Fibroblast of lung (primary cell): ENCODE data around the gene BCL2L14. TPM values are rescaled to one million over a fixed set of nuclear protein-coding genes. Genes with fewer than 3 reads are reported as not detected.

Source experiments
- DNase-seq, 2 donors: peaks; one replicate each; pipeline versions ENCODE4 v3.0.0 to v3.0.0-alpha.2; 2010; ENCODE audit warnings: low read depth in 2 of 2
- H2AFZ ChIP-seq: 2 replicates; pipeline ENCODE4 v1.5.1; 2012; ENCODE audit warnings: low read length, control low read depth, inconsistent platforms
- H3K27ac ChIP-seq: 2 replicates; pipeline ENCODE4 v1.5.1; 2011; ENCODE audit warnings: low read length, control low read depth; ENCODE audit not compliant: insufficient read depth
- H3K27me3 ChIP-seq: 2 replicates; pipeline ENCODE4 v1.5.1; 2011; ENCODE audit warnings: mild to moderate bottlenecking, low read length; ENCODE audit not compliant: control insufficient read depth, insufficient read depth
- H3K36me3 ChIP-seq: 2 replicates; pipeline ENCODE4 v1.5.1; 2011; ENCODE audit warnings: low read length; ENCODE audit not compliant: control insufficient read depth, insufficient read depth
- H3K4me1 ChIP-seq: 2 replicates; pipeline ENCODE4 v1.5.1; 2011; ENCODE audit warnings: low read length; ENCODE audit not compliant: control insufficient read depth, insufficient read depth; ENCODE audit errors: extremely low read depth
- H3K4me2 ChIP-seq: 2 replicates; pipeline ENCODE4 v1.5.1; 2011; ENCODE audit warnings: low read length, control low read depth; ENCODE audit not compliant: insufficient read depth; ENCODE audit errors: extremely low read depth
- H3K4me3 ChIP-seq, 4 experiments: fragments of 200-600 bp in 1 of 4; sonication (generic) in 1 of 4; replicated peaks in 1 of 4; 2 replicates each; pipeline ENCODE4 v1.5.1; 2011 to 2016; ENCODE audit warnings: low read length in 4 of 4, low read depth in 3 of 4, mild to moderate bottlenecking in 3 of 4, control low read depth in 2 of 4, inconsistent platforms in 1 of 4, mixed read lengths in 1 of 4; ENCODE audit not compliant: insufficient read depth in 1 of 4; ENCODE audit errors: control extremely low read depth in 1 of 4
- H3K79me2 ChIP-seq: 2 replicates; pipeline ENCODE4 v1.5.1; 2012; ENCODE audit warnings: mild to moderate bottlenecking, low read length, inconsistent platforms; ENCODE audit not compliant: control insufficient read depth, insufficient read depth
- H3K9ac ChIP-seq: 2 replicates; pipeline ENCODE4 v1.5.1; 2011; ENCODE audit warnings: mild to moderate bottlenecking, low read length, control low read depth; ENCODE audit not compliant: insufficient read depth
- H3K9me3 ChIP-seq: 2 replicates; pipeline ENCODE4 v1.5.1; 2012; ENCODE audit warnings: low read depth, low read length; ENCODE audit not compliant: control insufficient read depth, insufficient read depth
- H4K20me1 ChIP-seq: 2 replicates; pipeline ENCODE4 v1.5.1; 2011; ENCODE audit warnings: low read length; ENCODE audit not compliant: control insufficient read depth, insufficient read depth; ENCODE audit errors: extremely low read depth
- CTCF ChIP-seq, 2 donors: IDR thresholded peaks in 1 of 2; conservative IDR thresholded peaks in 1 of 2; 1 replicate in 1 of 2; 2 replicates in 1 of 2; pipeline ENCODE4 v1.5.1; 2011 to 2012; ENCODE audit warnings: low read length in 2 of 2, control low read depth in 1 of 2, inconsistent platforms in 1 of 2, low read depth in 1 of 2, mild to moderate bottlenecking in 1 of 2
- EZH2 ChIP-seq: IDR thresholded peaks from 2 replicates; pipeline ENCODE4 v1.5.1; 2012; ENCODE audit warnings: low read length, control low read depth, mild to moderate bottlenecking; ENCODE audit errors: missing control alignments
- polyA plus RNA-seq, 2 donors: library from polyadenylated mRNA; depleted of rRNA in 1 of 2; stranded (reverse) in 1 of 2; unstranded in 1 of 2; fragments of >200 nt; gene quantifications; 2 replicates each; pipeline ENCODE4 v1.2.1, GENCODE V29; 2011 to 2012; ENCODE audit warnings: missing spikeins in 1 of 2
- total RNA-seq: library from RNA; depleted of rRNA; stranded (reverse); fragments of >200 nt; gene quantifications from 2 replicates; pipeline ENCODE4 v1.2.1, GENCODE V29; 2014

BCL2L14 gene
- total and polyA plus RNA-seq, 2 donors (not counting 1 experiment from before 2014, with no cell fraction given) = not detected

GRCh38 chr12:12087693-12088034 is 16.9 kb downstream of the BCL2L14 start:
- no peaks in the 10 kb centered on the region for H3K79me2 ChIP-seq
- no peak for DNase-seq
- H3K4me1 ChIP-seq = peaks cover 3% of the 10 kb centered on the region
- H4K20me1 ChIP-seq = no peaks in the 10 kb centered on the region
- TF ChIP-seq EZH2 (no peak), CTCF (conservative IDR thresholded peaks at IDR 0.05 in 1 of 2, IDR thresholded peaks at IDR 0.05 in 1 of 2; ENCODE audit: low read depth in 1 of 2, low read length in 2 of 2) (no peak)
- H3K27ac ChIP-seq = no peak overlapping the region
- no peaks in the 10 kb centered on the region for H3K27me3 ChIP-seq
- no peak overlapping the region for H3K4me2 ChIP-seq
- no peaks in the 10 kb centered on the region for H3K36me3 ChIP-seq
- no peak overlapping the region for H3K9ac ChIP-seq
- H3K4me3 ChIP-seq = no peak overlapping the region
- no peak overlapping the region for H2AFZ ChIP-seq
- no peaks in the 10 kb centered on the region for H3K9me3 ChIP-seq

- Histone ChIP-seq H3K4me2 (no peak overlapping the region), H2AFZ (no peak overlapping the region), H3K27ac (no peak overlapping the region), H3K27me3 (no peaks in the 10 kb centered on the region), H3K9me3 (no peaks in the 10 kb centered on the region), H3K79me2 (no peaks in the 10 kb centered on the region), H3K4me1 (peaks cover 3% of the 10 kb centered on the region), H4K20me1 (no peaks in the 10 kb centered on the region), H3K36me3 (no peaks in the 10 kb centered on the region), H3K9ac (no peak overlapping the region), H3K4me3 (no peak overlapping the region)
- TF ChIP-seq CTCF (conservative IDR thresholded peaks at IDR 0.05 in 1 of 2, IDR thresholded peaks at IDR 0.05 in 1 of 2; ENCODE audit: low read depth in 1 of 2, low read length in 2 of 2) (no peak), EZH2 (no peak)
- DNase-seq = no peak
Observed at GRCh38 chr12:12088147-12088546, 17.4 kb downstream of the BCL2L14 start.

GRCh38 chr12:12088761-12089160 is 18.0 kb downstream of the BCL2L14 start:
- no peaks in the 10 kb centered on the region for H3K79me2 ChIP-seq
- DNase-seq = no peak
- H3K4me1 ChIP-seq = peaks cover 3% of the 10 kb centered on the region
- H3K36me3 ChIP-seq = no peaks in the 10 kb centered on the region
- no peak overlapping the region for H3K4me2 ChIP-seq
- H3K27ac ChIP-seq = no peak overlapping the region
- H3K4me3 ChIP-seq = no peak overlapping the region
- H3K9me3 ChIP-seq = no peaks in the 10 kb centered on the region
- TF ChIP-seq CTCF (conservative IDR thresholded peaks at IDR 0.05 in 1 of 2, IDR thresholded peaks at IDR 0.05 in 1 of 2; ENCODE audit: low read depth in 1 of 2, low read length in 2 of 2) (no peak), EZH2 (no peak)
- H2AFZ ChIP-seq = no peak overlapping the region
- no peaks in the 10 kb centered on the region for H4K20me1 ChIP-seq
- H3K27me3 ChIP-seq = no peaks in the 10 kb centered on the region
- no peak overlapping the region for H3K9ac ChIP-seq
